Stimulated activated CD4-positive, alpha-beta T cell treated with anti-CD3 and anti-CD28 coated beads, Interleukin-15, amount 100 ng/mL, for 1 hour (primary cell): ENCODE measurements around the gene LRRC26.

Experiments used
- DNase-seq, 2 donors: peaks; one replicate each; pipeline ENCODE4 v3.0.0-alpha.2; 2020; ENCODE audit warnings: low read depth in 1 of 2, low spot score in 1 of 2

The LRRC26 gene

GRCh38 chr9:137184881-137185660, 15.2 kb upstream of the LRRC26 start:
- no peak for DNase-seq

- DNase-seq = no peak
Measured at GRCh38 chr9:137183980-137184595, 14.2 kb upstream of the LRRC26 start.

DNA sequence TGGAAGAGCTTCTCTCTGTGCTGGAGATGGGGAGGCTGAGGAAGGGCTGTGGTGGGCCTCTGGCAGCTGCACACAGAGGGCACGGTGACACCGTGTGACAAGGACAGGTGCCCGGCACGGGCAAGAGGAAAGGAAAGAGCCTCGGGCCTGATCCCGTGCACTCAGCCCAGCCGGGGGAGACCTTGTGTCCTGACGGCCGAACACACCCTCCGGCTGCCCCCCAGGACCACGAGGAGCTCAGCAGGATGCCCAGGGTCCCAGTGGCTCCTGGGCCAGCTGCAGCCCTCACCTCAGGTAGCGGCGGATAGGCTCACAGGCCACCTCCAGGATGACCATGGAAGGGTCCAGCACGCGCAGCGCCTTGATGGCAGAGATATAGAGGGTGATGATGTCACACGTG, 13.0 kb upstream of the LRRC26 start:
- no peak for DNase-seq

- no peak for DNase-seq
Measured at GRCh38 chr9:137181680-137182079, 11.8 kb upstream of the LRRC26 start.

- DNase-seq = no peak
Measured at GRCh38 chr9:137180491-137180890, 10.6 kb upstream of the LRRC26 start.

GRCh38 chr9:137179761-137180160, 9.9 kb upstream of the LRRC26 start:
- no peak for DNase-seq

- no peak for DNase-seq
Measured at GRCh38 chr9:137178939-137179630, 9.2 kb upstream of the LRRC26 start.

DNA sequence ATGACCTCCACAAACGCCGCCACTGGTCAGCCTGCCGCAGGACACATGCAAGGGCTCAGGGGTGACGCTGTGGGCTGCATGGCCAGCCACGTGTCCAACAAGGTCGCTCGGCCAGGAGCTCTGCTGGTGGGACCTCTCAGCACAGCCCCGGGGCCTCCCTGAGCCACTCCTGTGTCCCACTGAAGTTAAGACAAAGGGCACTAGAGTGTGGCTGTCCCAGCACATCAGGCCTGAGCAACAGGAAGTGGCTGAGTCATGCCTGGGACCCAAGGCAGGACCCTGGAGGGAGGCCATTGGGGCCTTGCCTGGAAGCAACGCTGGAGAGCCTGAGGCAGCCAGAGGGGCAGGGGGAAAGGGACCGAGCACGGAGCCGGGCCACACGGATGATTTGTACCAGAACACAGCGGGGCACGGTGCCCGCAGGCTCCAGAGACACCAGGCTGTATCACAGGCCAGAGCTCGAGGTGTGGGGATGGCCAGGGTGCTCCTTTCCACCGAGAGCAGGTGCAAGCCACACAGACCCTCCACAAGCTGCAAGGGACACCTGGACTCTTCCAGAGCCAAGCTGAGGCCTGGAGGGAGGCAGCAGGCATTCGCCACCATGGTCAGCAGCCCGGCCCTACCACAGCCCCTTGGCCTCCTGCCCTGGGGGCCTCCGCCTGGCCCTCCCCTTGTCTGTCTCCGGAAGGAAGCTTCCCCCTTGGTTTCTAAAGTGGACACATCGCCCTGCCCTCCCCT, 8.5 kb upstream of the LRRC26 start:
- no peak for DNase-seq

DNA sequence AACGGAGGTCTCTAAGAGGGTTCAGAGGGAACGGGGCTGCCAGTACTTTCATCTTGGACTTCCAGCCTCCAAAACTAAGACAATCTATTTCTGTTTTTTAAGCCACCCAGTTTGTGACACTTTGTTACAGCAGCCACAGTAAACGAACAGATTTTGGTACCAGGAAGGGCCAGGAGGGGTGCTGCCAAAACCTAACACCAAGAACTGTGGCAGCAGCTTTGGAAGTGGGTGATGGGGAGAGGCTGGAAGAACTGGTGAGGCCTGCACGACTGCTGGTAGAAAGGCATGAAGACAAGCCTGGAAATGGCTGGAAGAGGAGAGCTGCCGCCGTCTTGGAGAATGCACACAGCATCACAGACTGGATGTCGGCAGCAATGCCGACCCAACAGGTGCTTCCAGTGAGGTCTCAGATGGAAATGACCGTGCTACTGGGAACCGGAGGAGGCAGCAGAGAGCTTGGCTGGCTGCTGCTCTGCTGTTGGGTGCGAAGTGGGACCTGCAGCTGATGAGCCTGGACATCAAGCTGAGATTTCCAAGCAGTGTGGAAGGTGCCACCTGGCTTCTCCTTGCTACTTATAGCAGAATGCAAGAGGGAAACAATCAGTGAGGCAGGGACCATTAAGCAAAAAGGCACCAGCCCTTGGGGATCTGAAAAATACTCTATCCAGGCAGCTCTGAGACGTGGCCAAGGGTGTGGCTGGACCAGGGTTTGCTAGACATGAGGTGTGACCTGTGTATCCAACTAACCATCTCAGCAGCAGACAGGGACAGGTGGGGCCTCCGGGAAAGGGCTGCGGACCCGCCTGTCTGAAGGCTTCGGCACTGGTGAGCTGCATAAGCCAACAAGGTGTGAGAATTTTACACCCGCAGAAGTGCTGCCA, 6.7 kb upstream of the LRRC26 start:
- DNase-seq = no peak

GRCh38 chr9:137175345-137175961, 5.6 kb upstream of the LRRC26 start:
- no peak for DNase-seq

GRCh38 chr9:137174722-137175293, 5.0 kb upstream of the LRRC26 start:
- DNase-seq = no peak

DNA sequence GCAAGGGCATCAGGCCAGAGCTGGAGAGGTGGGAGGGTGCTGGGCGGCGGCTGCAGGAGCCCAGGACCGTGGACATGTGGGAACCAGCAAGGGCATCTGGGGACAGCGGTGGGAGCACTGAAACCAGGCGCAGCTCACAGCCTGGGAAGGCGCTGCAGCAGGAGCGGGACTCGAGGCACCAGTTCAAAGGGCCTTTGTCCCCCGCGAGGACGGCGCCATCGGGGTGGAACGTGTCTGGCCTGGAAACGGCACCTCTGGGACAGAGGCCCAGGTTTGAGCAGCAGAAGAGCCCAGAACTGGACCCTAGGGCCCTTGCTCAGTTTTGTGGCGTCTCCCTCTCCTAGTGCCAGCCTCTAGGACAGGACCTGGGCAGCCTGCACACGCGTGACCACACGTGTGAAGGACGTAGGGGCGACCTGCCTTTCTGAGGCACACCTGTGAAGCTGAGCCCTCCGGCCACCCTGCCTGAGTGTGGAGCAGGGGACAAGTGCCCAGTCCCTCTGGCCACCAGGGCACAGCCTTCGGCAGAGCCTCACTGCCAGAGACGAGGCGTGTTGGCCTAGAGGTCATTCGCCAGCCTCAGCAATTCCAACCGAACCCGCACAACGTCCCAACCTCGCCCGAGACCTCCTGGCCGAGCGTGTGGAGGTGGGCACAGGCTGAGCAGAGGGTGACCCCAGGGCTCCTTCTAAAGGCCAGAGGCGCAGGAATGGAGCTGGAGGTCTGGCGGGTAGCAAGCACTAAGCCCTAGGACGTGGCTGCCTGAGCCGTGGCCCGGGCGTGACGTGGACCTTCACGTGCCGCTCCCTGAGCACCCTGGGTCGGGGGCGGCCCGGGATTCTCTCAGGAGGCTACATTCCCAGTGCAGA, 4.2 kb upstream of the LRRC26 start:
- no peak for DNase-seq

- DNase-seq = no peak
Measured at GRCh38 chr9:137172901-137173795, 3.3 kb upstream of the LRRC26 start.

DNA sequence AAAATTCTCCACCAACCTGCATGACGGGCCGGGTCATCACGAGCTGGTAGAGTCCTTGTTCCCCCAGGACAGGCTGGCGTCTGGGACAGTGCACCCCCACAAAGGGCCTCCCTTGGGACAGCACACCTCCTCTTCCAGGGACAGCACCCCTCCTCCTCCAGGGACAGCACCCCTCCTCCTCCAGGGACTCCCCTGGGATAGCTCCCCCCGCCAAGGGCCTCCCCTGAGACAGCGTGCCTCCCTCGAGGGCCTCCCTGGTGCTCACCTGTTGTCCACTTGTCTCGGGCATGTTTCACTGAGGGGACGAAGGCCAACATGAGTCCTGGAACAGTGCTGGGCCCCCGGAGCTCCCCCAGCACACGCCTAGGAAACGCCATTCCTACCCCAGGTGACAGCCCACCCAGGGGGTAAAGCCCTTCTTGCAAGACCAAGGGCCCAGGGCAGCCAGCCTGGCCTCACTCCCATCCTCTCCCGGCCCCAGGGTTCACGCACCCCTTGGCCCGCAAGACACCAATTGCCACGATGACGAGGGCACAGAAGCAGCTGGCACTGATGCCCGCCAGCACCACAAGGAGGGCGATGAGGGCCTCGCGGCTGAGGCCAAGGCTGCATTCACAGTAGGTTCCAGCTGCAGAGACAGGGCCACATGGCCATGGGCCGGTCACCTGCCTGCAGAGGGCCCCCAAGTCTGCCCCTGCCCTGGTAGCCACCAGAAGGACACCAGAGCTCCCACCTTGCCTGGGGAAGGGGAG, 1.5 kb upstream of the LRRC26 start:
- DNase-seq = no peak

DNA sequence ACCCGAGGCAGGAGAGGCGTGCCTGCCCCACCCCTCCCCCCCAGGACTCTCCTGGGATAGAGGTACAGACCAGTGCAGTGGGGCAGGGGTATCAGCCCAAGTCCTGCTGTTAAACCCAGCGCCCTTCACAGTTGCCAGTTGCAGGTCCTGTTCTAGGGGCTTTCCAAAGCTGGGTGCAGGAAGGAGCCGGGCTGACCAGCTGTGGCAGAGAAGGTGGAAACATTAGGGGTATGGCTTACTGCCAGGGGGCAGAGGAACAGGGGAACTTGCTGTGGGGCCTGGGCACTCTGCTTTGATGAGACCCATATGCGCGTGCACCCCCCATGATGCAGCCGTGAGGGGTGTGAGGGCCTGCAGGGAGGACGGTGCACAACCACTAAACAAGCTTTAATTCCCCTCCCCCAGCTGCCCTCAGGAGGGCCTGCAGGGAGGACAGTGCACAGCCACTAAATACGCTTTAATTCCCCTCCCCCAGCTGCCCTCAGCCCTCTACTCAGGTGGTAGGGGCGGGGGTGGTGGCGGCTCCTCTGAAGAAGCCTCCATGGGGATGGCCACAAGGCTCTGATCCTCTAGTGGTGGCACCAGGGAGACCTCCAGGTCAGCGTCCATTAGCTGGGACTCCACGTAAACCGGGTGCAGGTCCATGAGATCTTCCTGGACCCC, 766 bp upstream of the LRRC26 start:
- no peak for DNase-seq
